Loucy (cell line): ENCODE results near the gene ACTL8.

Experiments used
- H2AFZ ChIP-seq: fragments of 200-600 bp; sonication (generic); 2 replicates; pipeline ENCODE4 v1.6.0; 2016; ENCODE audit warnings: antibody characterized with exemption, mild to moderate bottlenecking, low read length, moderate library complexity
- H3F3A ChIP-seq: fragments of 200-600 bp; 2 replicates; pipeline ENCODE4 v1.6.0; 2016; ENCODE audit warnings: antibody characterized with exemption, low read depth, mild to moderate bottlenecking
- H3K27me3 ChIP-seq: fragments of 200-600 bp; sonication (generic); 2 replicates; pipeline ENCODE4 v1.6.1; 2014; ENCODE audit warnings: low read length, mild to moderate bottlenecking; ENCODE audit not compliant: insufficient read depth, poor library complexity, severe bottlenecking
- H3K36me3 ChIP-seq: fragments of 200-600 bp; sonication (generic); 2 replicates; pipeline ENCODE4 v1.6.1; 2016; ENCODE audit warnings: low read length; ENCODE audit not compliant: insufficient read depth
- H3K4me1 ChIP-seq: fragments of 200-600 bp; sonication (generic); 2 replicates; pipeline ENCODE4 v1.5.1; 2014; ENCODE audit warnings: low read length, mild to moderate bottlenecking; ENCODE audit not compliant: insufficient read depth, poor library complexity, severe bottlenecking
- H3K4me2 ChIP-seq: fragments of 200-600 bp; sonication (generic); 2 replicates; pipeline ENCODE4 v1.6.0; 2014; ENCODE audit warnings: antibody characterized with exemption, low read length, low read depth, mild to moderate bottlenecking; ENCODE audit not compliant: poor library complexity, severe bottlenecking
- H3K4me3 ChIP-seq: fragments of 200-600 bp; sonication (generic); 2 replicates; pipeline ENCODE4 v1.5.1; 2014; ENCODE audit warnings: low read length, mild to moderate bottlenecking, mixed read lengths; ENCODE audit not compliant: poor library complexity, severe bottlenecking
- H3K79me2 ChIP-seq: fragments of 200-600 bp; sonication (generic); 2 replicates; pipeline ENCODE4 v1.6.1; 2014; ENCODE audit warnings: low read length; ENCODE audit not compliant: insufficient read depth
- H3K9ac ChIP-seq: fragments of 200-600 bp; sonication (generic); 2 replicates; pipeline ENCODE4 v1.6.0; 2014; ENCODE audit warnings: mild to moderate bottlenecking, low read depth, low read length, moderate library complexity; ENCODE audit not compliant: poor library complexity, severe bottlenecking
- H3K9me2 ChIP-seq: fragments of 200-600 bp; sonication (generic); replicated peaks from 2 replicates; pipeline ENCODE4 v1.6.1; 2016; ENCODE audit warnings: low read depth, low read length, mixed read lengths
- H3K9me3 ChIP-seq: fragments of 200-600 bp; sonication (generic); 2 replicates; pipeline ENCODE4 v1.6.1; 2014; ENCODE audit warnings: mild to moderate bottlenecking, antibody characterized with exemption, low read length, low read depth; ENCODE audit not compliant: insufficient read depth
- H4K20me1 ChIP-seq: fragments of 200-600 bp; sonication (generic); 2 replicates; pipeline ENCODE4 v1.6.0; 2014; ENCODE audit warnings: antibody characterized with exemption, low read length, mild to moderate bottlenecking; ENCODE audit not compliant: insufficient read depth, poor library complexity, severe bottlenecking
- CTCF ChIP-seq: fragments of 200-600 bp; sonication (generic); conservative IDR thresholded peaks from 2 replicates; pipeline ENCODE4 v1.5.1; 2014; ENCODE audit warnings: mild to moderate bottlenecking, antibody characterized with exemption, low read length
- EZH2phosphoT487 ChIP-seq: fragments of 200-600 bp; IDR thresholded peaks from 2 replicates; pipeline ENCODE4 v1.6.1; 2018; ENCODE audit warnings: antibody characterized with exemption, mild to moderate bottlenecking, moderate library complexity, borderline replicate concordance

The ACTL8 gene

GRCh38 chr1:17710889-17711576 is 44.1 kb upstream of the ACTL8 start:
- no peak overlapping the region for H3K4me2 ChIP-seq
- H3K4me3 ChIP-seq = no peak overlapping the region
- no peaks in the 10 kb centered on the region for H3K4me1 ChIP-seq
- no peak overlapping the region for H2AFZ ChIP-seq
- TF ChIP-seq CTCF = no peak
- TF ChIP-seq EZH2phosphoT487 = no peak
- H3K36me3 ChIP-seq = no peaks in the 10 kb centered on the region
- H3K79me2 ChIP-seq = no peaks in the 10 kb centered on the region
- H3K9me3 ChIP-seq = no peaks in the 10 kb centered on the region; the same call in 1 of the 2 replicates
- H3F3A ChIP-seq = no peaks in the 10 kb centered on the region
- no peak overlapping the region for H3K9ac ChIP-seq
- no peaks in the 10 kb centered on the region for H3K27me3 ChIP-seq
- no peaks in the 10 kb centered on the region for H3K9me2 ChIP-seq
- H4K20me1 ChIP-seq = no peaks in the 10 kb centered on the region

- TF ChIP-seq EZH2phosphoT487 (no peak), CTCF (no peak)
- Histone ChIP-seq H3K4me2 (no peak overlapping the region), H3K27me3 (no peaks in the 10 kb centered on the region), H4K20me1 (no peaks in the 10 kb centered on the region), H3K9me2 (no peaks in the 10 kb centered on the region), H3K9me3 (no peaks in the 10 kb centered on the region; the same call in 1 of the 2 replicates), H3F3A (no peaks in the 10 kb centered on the region), H2AFZ (no peak overlapping the region), H3K79me2 (no peaks in the 10 kb centered on the region), H3K9ac (no peak overlapping the region), H3K4me1 (no peaks in the 10 kb centered on the region), H3K36me3 (no peaks in the 10 kb centered on the region), H3K4me3 (no peak overlapping the region)
These were observed 43.6 kb upstream of the ACTL8 start for GRCh38 chr1:17711577-17711910.

GRCh38 chr1:17711941-17712340 is 43.2 kb upstream of the ACTL8 start:
- Histone ChIP-seq H3K4me1 (no peaks in the 10 kb centered on the region), H3K9ac (no peak overlapping the region), H3K9me3 (no peaks in the 10 kb centered on the region; the same call in 1 of the 2 replicates), H2AFZ (no peak overlapping the region), H3F3A (no peaks in the 10 kb centered on the region), H3K4me2 (no peak overlapping the region), H3K36me3 (no peaks in the 10 kb centered on the region), H3K79me2 (no peaks in the 10 kb centered on the region), H3K9me2 (no peaks in the 10 kb centered on the region), H3K4me3 (no peak overlapping the region), H4K20me1 (no peaks in the 10 kb centered on the region), H3K27me3 (no peaks in the 10 kb centered on the region)
- no peak for TF ChIP-seq EZH2phosphoT487
- no peak for TF ChIP-seq CTCF
